HG03460 (cell line): ENCODE measurements around the gene LMBRD1.
A peak's percentile ranks its signal among the peaks of the same experiment; 100 is the strongest.
"Not testable (repeated sequence)": the region's sequence is repeated elsewhere in the genome, so short reads cannot be mapped to it uniquely, and the experiment has no call there.

Experiments
- ATAC-seq: cut with Tn5 transposase; IDR thresholded peaks from one replicate; pipeline ENCODE4 v1.9.1; 2021; ENCODE audit not compliant: unreplicated experiment

Gene LMBRD1

GRCh38 chr6:69798796-69799195, 2.0 kb upstream of the LMBRD1 start:
- not testable (repeated sequence) for ATAC-seq

- ATAC-seq = peak; percentile 26
Observed at GRCh38 chr6:69796073-69796641, 653 bp downstream of the LMBRD1 start.

- peak; percentile 43 for ATAC-seq
Observed at GRCh38 chr6:69795469-69796072, 1.2 kb downstream of the LMBRD1 start.

GRCh38 chr6:69792292-69792691, 4.5 kb downstream of the LMBRD1 start:
- ATAC-seq = no peak

GRCh38 chr6:69791065-69791471, 5.7 kb downstream of the LMBRD1 start:
- peak; percentile 41 for ATAC-seq

GRCh38 chr6:69790629-69791028, 6.2 kb downstream of the LMBRD1 start:
- no peak for ATAC-seq

GRCh38 chr6:69789578-69789977, 7.2 kb downstream of the LMBRD1 start:
- ATAC-seq = peak; percentile 39

GRCh38 chr6:69787436-69787835, 9.4 kb downstream of the LMBRD1 start:
- ATAC-seq = not testable (repeated sequence)

GRCh38 chr6:69785697-69786096, 11.1 kb downstream of the LMBRD1 start:
- ATAC-seq = no peak

- peak; percentile 67 for ATAC-seq
Observed at GRCh38 chr6:69784595-69785377, 12.0 kb downstream of the LMBRD1 start.

GRCh38 chr6:69783108-69783507, 13.7 kb downstream of the LMBRD1 start:
- no peak for ATAC-seq

- no peak for ATAC-seq
Observed at GRCh38 chr6:69780585-69781178, 16.1 kb downstream of the LMBRD1 start.

- ATAC-seq = no peak
Observed at GRCh38 chr6:69775941-69776340, 20.9 kb downstream of the LMBRD1 start.

- ATAC-seq = no peak
Observed at GRCh38 chr6:69775585-69775849, 21.3 kb downstream of the LMBRD1 start.

- no peak for ATAC-seq
Observed at GRCh38 chr6:69774740-69775584, 21.8 kb downstream of the LMBRD1 start.

- no peak for ATAC-seq
Observed at GRCh38 chr6:69771158-69771906, 25.5 kb downstream of the LMBRD1 start.

GRCh38 chr6:69768664-69769063, 28.1 kb downstream of the LMBRD1 start:
- ATAC-seq = no peak

- ATAC-seq = no peak
Observed at GRCh38 chr6:69763763-69764162, 33.0 kb downstream of the LMBRD1 start.

GRCh38 chr6:69761853-69762252, 35.0 kb downstream of the LMBRD1 start:
- ATAC-seq = no peak

- ATAC-seq = no peak
Observed at GRCh38 chr6:69758214-69758613, 38.6 kb downstream of the LMBRD1 start.
